HCT116 (cell line): ENCODE results near the gene SEBOX. TPM values are rescaled to one million over a fixed set of nuclear protein-coding genes. Genes with fewer than 3 reads are reported as not detected.

ENCODE experiments used
- ATAC-seq: fragments of 200-7000 bp; cut with Tn5 transposase; 2 replicates; pipeline ENCODE4 v1.9.1; 2020; ENCODE audit warnings: mild to moderate bottlenecking, moderate library complexity
- BruUV-seq: library from RNA; stranded (reverse); fragments of 400-500 nt; replicated peaks from 2 replicates; lab custom pipeline; 2021; lab: Mats Ljungman, UMichigan
- CTCF ChIA-PET: fragments of 300-600 bp; sonication (Branson Sonifier 250); formaldehyde crosslinking; loops from one replicate; lab custom pipeline; 2021; ENCODE audit warnings: antibody characterized with exemption; lab: Charles Lee
- POLR2A ChIA-PET: fragments of 300-600, 350-600 bp; sonication (Branson Sonifier 250); formaldehyde crosslinking; loops from one replicate; lab custom pipeline; 2021; ENCODE audit warnings: antibody characterized with exemption; lab: Charles Lee
- RAD21 ChIA-PET, 2 experiments: fragments of 300-600 bp; sonication (Branson Sonifier 250); formaldehyde crosslinking; loops; one replicate each; lab custom pipeline; 2023; ENCODE audit warnings: low total read pairs in 2 of 2; ENCODE audit not compliant: uncharacterized antibody in 2 of 2, unreplicated experiment in 2 of 2, low non-redundant PET in 1 of 2; lab: Charles Lee
- DNase-seq: peaks from one replicate; pipeline ENCODE4 v3.0.0-alpha.2; 2010; ENCODE audit warnings: low read depth, low spot score
- H2AFZ ChIP-seq: fragments of 200-600 bp; shearing (Covaris generic), sonication (generic); 2 replicates; pipeline ENCODE4 v1.6.1; 2017; ENCODE audit warnings: low read depth, mixed run types, mixed read lengths, antibody characterized with exemption, low read length; ENCODE audit not compliant: poor library complexity, severe bottlenecking
- H3K27ac ChIP-seq: 2 replicates; pipeline ENCODE4 v1.5.1; 2012; ENCODE audit warnings: low read depth, low read length
- H3K27me3 ChIP-seq: fragments of 200-600 bp; sonication (generic); 2 replicates; pipeline ENCODE4 v1.6.1; 2016; ENCODE audit warnings: mixed run types, low read length, mixed read lengths; ENCODE audit not compliant: insufficient read depth
- H3K36me3 ChIP-seq, 2 experiments: fragments of 200-500 bp in 1 of 2; fragments of 200-600 bp in 1 of 2; sonication (Bioruptor generic) in 1 of 2; sonication (generic) in 1 of 2; 2 replicates each; pipeline versions ENCODE4 v1.5.1 to v1.6.1; 2014 to 2016; ENCODE audit warnings: low read length in 2 of 2, inconsistent platforms in 1 of 2, mixed read lengths in 1 of 2, mixed run types in 1 of 2; ENCODE audit not compliant: insufficient read depth in 2 of 2, control insufficient read depth in 1 of 2
- H3K4me1 ChIP-seq, 2 experiments: fragments of 200-600 bp in 1 of 2; sonication (generic) in 1 of 2; 2 replicates each; pipeline versions ENCODE4 v1.5.1 to v1.6.1; 2012 to 2017; ENCODE audit warnings: low read length in 2 of 2, inconsistent platforms in 1 of 2, mild to moderate bottlenecking in 1 of 2, mixed read lengths in 1 of 2, mixed run types in 1 of 2, moderate library complexity in 1 of 2; ENCODE audit not compliant: insufficient read depth in 2 of 2, control insufficient read depth in 1 of 2
- H3K4me2 ChIP-seq: fragments of 200-600 bp; sonication (generic); 2 replicates; pipeline ENCODE4 v1.6.1; 2017; ENCODE audit warnings: mixed run types, low read length, mixed read lengths
- H3K4me3 ChIP-seq, 2 experiments: fragments of 200-600 bp in 1 of 2; sonication (generic) in 1 of 2; replicated peaks in 1 of 2; 2 replicates each; pipeline ENCODE4 v1.5.1; 2011 to 2016; ENCODE audit warnings: low read length in 2 of 2, control low read depth in 1 of 2, low read depth in 1 of 2, mild to moderate bottlenecking in 1 of 2, mixed read lengths in 1 of 2, mixed run types in 1 of 2
- H3K79me2 ChIP-seq: fragments of 200-600 bp; sonication (generic); 2 replicates; pipeline ENCODE4 v1.6.1; 2017; ENCODE audit warnings: mild to moderate bottlenecking, mixed run types, low read length, moderate library complexity, mixed read lengths; ENCODE audit not compliant: insufficient read depth
- H3K9ac ChIP-seq: fragments of 200-600 bp; sonication (generic); 2 replicates; pipeline ENCODE4 v1.6.1; 2016; ENCODE audit warnings: low read length, mixed read lengths
- H3K9me2 ChIP-seq: fragments of 200-600 bp; sonication (generic), shearing (Covaris generic); 2 replicates; pipeline ENCODE4 v1.6.1; 2017; ENCODE audit warnings: mixed run types, mild to moderate bottlenecking, moderate library complexity; ENCODE audit not compliant: insufficient read depth
- H3K9me3 ChIP-seq, 2 experiments: fragments of 200-500 bp in 1 of 2; fragments of 200-600 bp in 1 of 2; sonication (Bioruptor generic) in 1 of 2; sonication (generic) in 1 of 2; 2 replicates each; pipeline ENCODE4 v1.6.1; 2014 to 2017; ENCODE audit warnings: low read length in 2 of 2, mixed read lengths in 2 of 2, inconsistent platforms in 1 of 2, low read depth in 1 of 2, mild to moderate bottlenecking in 1 of 2, mixed run types in 1 of 2, moderate library complexity in 1 of 2; ENCODE audit not compliant: control insufficient read depth in 1 of 2, insufficient read depth in 1 of 2
- H4K20me1 ChIP-seq: fragments of 200-600 bp; sonication (generic), shearing (Covaris generic); 2 replicates; pipeline ENCODE4 v1.6.1; 2017; ENCODE audit warnings: mixed run types, mild to moderate bottlenecking, moderate library complexity; ENCODE audit not compliant: insufficient read depth
- CEBPB ChIP-seq: IDR thresholded peaks from 2 replicates; pipeline ENCODE4 v1.6.1; 2012; ENCODE audit warnings: low read depth
- EZH2phosphoT487 ChIP-seq: fragments of 200-600 bp; IDR thresholded peaks from 2 replicates; pipeline ENCODE4 v1.6.1; 2018; ENCODE audit warnings: antibody characterized with exemption, borderline replicate concordance
- FOSL1 ChIP-seq: IDR thresholded peaks from 2 replicates; pipeline ENCODE4 v1.6.1; 2012; ENCODE audit warnings: low read depth
- POLR2A ChIP-seq: IDR thresholded peaks from 2 replicates; pipeline ENCODE4 v1.7.0; 2011; ENCODE audit warnings: borderline replicate concordance; ENCODE audit not compliant: insufficient read depth, insufficient read length; ENCODE audit errors: extremely low read depth
- RAD21 ChIP-seq: IDR thresholded peaks from 2 replicates; pipeline ENCODE4 v1.6.1; 2012; ENCODE audit warnings: low read depth, mild to moderate bottlenecking
- SRF ChIP-seq: IDR thresholded peaks from 2 replicates; pipeline ENCODE4 v1.6.1; 2012; ENCODE audit warnings: low read depth
- TCF7L2 ChIP-seq: IDR thresholded peaks from 2 replicates; pipeline ENCODE4 v1.7.0; 2011; ENCODE audit warnings: borderline replicate concordance, inconsistent platforms; ENCODE audit not compliant: insufficient read depth, insufficient read length; ENCODE audit errors: extremely low read depth
- ZFX ChIP-seq: fragments of 450-650 bp; IDR thresholded peaks from 2 replicates; pipeline ENCODE4 v1.6.1; 2017
- ZNF274 ChIP-seq: fragments of 200-500 bp; sonication (Bioruptor generic); IDR thresholded peaks from 2 replicates; pipeline ENCODE4 v1.6.1; 2014; ENCODE audit warnings: mild to moderate bottlenecking, low read depth, low read length, inconsistent platforms
- intact Hi-C: fragments of 100-400 bp; cut with micrococcal nuclease; formaldehyde crosslinking; loops from 2 replicates; pipeline ENCODE4 v1.10.0; 2022
- total RNA-seq: library from RNA; stranded (reverse); gene quantifications from one replicate; pipeline ENCODE4 v1.2.1, GENCODE V29; 2021; ENCODE audit not compliant: unreplicated experiment
- TF ChIP-seq, protein P1 (sequence below): IDR thresholded peaks from 2 replicates; pipeline ENCODE4 v1.6.1; 2012
- TF ChIP-seq, protein P2 (sequence below), 3 experiments: fragments of 200-600 bp in 1 of 3; sonication (generic) in 1 of 3; IDR thresholded peaks in 2 of 3; conservative IDR thresholded peaks in 1 of 3; 2 replicates each; pipeline ENCODE4 v1.5.1; 2012 to 2017; ENCODE audit warnings: low read depth in 2 of 3, low read length in 2 of 3, antibody characterized with exemption in 1 of 3, borderline replicate concordance in 1 of 3, control low read depth in 1 of 3, mild to moderate bottlenecking in 1 of 3, mixed read lengths in 1 of 3, mixed run types in 1 of 3, moderate library complexity in 1 of 3; ENCODE audit not compliant: insufficient read depth in 1 of 3
- TF ChIP-seq, protein P3 (sequence below): IDR thresholded peaks from 2 replicates; pipeline ENCODE4 v1.6.1; 2012; ENCODE audit warnings: low read depth

The SEBOX gene
- total RNA-seq, 1 experiment from 2014 or later = not detected

DNA sequence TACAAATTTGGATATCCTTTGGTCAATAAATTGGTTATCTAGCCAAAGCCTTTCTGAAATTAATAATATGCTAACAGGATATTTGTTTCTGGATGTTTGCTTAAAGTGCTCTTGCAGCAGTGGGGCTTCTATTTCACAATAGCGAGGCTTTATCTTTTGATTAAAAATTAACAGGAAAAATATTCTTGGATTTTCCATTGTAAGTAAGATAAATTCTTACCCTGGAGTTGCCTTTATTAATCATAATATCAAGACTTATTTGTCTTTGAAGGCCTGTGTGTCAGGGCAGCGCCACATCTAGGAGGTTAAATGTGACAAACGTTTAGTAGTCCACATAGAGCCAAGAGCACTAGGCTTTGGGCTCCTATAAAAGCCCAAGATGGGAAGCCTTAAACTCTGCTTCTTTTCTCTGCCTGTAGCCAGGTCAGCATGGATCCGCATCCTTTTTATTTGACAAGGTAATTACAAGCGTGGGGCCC, 40.7 kb downstream of the SEBOX start (continued):
- TF ChIP-seq TCF7L2 (no peak), SRF (no peak), ZFX (no peak)
- TF ChIP-seq, protein P1, sequence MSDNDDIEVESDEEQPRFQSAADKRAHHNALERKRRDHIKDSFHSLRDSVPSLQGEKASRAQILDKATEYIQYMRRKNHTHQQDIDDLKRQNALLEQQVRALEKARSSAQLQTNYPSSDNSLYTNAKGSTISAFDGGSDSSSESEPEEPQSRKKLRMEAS = no peak
- TF ChIP-seq, protein P2, sequence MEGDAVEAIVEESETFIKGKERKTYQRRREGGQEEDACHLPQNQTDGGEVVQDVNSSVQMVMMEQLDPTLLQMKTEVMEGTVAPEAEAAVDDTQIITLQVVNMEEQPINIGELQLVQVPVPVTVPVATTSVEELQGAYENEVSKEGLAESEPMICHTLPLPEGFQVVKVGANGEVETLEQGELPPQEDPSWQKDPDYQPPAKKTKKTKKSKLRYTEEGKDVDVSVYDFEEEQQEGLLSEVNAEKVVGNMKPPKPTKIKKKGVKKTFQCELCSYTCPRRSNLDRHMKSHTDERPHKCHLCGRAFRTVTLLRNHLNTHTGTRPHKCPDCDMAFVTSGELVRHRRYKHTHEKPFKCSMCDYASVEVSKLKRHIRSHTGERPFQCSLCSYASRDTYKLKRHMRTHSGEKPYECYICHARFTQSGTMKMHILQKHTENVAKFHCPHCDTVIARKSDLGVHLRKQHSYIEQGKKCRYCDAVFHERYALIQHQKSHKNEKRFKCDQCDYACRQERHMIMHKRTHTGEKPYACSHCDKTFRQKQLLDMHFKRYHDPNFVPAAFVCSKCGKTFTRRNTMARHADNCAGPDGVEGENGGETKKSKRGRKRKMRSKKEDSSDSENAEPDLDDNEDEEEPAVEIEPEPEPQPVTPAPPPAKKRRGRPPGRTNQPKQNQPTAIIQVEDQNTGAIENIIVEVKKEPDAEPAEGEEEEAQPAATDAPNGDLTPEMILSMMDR (IDR thresholded peaks at IDR 0.05 in 2 of 3, conservative IDR thresholded peaks at IDR 0.05 in 1 of 3; ENCODE audit: borderline replicate concordance in 1 of 3, insufficient read depth in 1 of 3, low read depth in 2 of 3, low read length in 2 of 3) = no peak

DNA sequence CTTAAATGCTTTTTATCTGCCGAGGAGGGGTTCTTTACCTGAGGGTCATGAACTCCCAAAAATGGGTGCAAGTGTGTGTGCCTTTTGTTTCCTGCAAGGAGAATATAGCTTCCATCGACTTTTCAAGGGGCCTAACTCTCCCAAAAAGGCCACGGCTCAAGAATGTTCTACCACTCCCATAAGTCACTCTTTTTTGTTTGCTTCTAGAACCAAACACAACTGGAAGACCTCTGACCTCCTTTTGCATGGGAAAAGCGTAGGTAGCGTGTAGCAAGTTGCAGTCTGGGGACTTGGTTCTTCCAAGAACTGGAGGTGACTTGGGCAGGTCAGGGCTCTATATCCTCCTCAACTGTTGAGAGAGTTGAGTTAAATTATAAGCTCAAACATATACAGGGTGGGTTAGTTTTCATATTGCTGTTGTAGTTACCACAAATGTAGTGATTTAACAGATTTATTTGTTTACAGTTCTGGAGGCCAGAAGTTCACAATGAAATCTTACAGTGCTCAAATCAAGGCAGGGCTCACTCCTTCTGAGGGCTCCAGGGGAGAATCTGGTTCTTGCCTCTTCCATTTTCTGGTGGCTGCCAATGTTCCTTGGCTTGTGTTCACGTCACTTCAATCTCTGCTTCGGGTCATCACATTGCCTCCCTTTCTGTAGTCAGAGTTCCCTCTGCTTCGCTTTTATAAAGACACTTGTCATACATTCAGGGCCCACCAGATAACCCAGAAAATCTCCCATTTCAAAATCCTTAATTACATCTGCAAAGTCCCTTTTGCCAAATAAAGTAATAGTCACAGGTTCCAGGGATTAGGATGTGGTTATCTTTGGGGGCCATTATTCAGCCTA, 44.6 kb downstream of the SEBOX start:
- H3K9me2 ChIP-seq = no peaks in the 10 kb centered on the region
- DNase-seq (no peak), ATAC-seq (no peak)
- H3K27me3 ChIP-seq = no peaks in the 10 kb centered on the region
- ChIA-PET RAD21 (no interaction called here), CTCF (interaction anchor here (1.1 kb wide), 1 partner anchor 15 kb away, joined by 3 read pairs; the partner anchor contains the start of gene TNFAIP1), POLR2A (no interaction called here)
- BruUV-seq = no TSS peak
- peak overlapping the region; percentile 98 for H3K4me2 ChIP-seq
- peak overlapping the region; percentile 86 to 95 for H3K4me3 ChIP-seq
- no peak overlapping the region for H2AFZ ChIP-seq
- H3K27ac ChIP-seq = no peak overlapping the region
- peaks cover 0 to 6% of the 10 kb centered on the region in 2 experiments; a peak in 1 of 4 replicates for H3K36me3 ChIP-seq
- intact Hi-C loops = no loop called here
- H3K9me3 ChIP-seq = no peaks in the 10 kb centered on the region
- H3K79me2 ChIP-seq = peaks cover 64% of the 10 kb centered on the region
- peaks cover 12 to 26% of the 10 kb centered on the region in 2 experiments; a peak in 3 of 4 replicates for H3K4me1 ChIP-seq
- H4K20me1 ChIP-seq = no peaks in the 10 kb centered on the region
- H3K9ac ChIP-seq = peak overlapping the region; percentile 91
- TF ChIP-seq, protein P2 (IDR thresholded peaks at IDR 0.05 in 2 of 3, conservative IDR thresholded peaks at IDR 0.05 in 1 of 3; ENCODE audit: borderline replicate concordance in 1 of 3, insufficient read depth in 1 of 3, low read depth in 2 of 3, low read length in 2 of 3) = no peak
- TF ChIP-seq FOSL1 (no peak), EZH2phosphoT487 (no peak), ZNF274 (no peak), CEBPB (no peak), RAD21 (no peak), POLR2A (no peak)
- TF ChIP-seq, protein P1 = no peak
- TF ChIP-seq, protein P3, sequence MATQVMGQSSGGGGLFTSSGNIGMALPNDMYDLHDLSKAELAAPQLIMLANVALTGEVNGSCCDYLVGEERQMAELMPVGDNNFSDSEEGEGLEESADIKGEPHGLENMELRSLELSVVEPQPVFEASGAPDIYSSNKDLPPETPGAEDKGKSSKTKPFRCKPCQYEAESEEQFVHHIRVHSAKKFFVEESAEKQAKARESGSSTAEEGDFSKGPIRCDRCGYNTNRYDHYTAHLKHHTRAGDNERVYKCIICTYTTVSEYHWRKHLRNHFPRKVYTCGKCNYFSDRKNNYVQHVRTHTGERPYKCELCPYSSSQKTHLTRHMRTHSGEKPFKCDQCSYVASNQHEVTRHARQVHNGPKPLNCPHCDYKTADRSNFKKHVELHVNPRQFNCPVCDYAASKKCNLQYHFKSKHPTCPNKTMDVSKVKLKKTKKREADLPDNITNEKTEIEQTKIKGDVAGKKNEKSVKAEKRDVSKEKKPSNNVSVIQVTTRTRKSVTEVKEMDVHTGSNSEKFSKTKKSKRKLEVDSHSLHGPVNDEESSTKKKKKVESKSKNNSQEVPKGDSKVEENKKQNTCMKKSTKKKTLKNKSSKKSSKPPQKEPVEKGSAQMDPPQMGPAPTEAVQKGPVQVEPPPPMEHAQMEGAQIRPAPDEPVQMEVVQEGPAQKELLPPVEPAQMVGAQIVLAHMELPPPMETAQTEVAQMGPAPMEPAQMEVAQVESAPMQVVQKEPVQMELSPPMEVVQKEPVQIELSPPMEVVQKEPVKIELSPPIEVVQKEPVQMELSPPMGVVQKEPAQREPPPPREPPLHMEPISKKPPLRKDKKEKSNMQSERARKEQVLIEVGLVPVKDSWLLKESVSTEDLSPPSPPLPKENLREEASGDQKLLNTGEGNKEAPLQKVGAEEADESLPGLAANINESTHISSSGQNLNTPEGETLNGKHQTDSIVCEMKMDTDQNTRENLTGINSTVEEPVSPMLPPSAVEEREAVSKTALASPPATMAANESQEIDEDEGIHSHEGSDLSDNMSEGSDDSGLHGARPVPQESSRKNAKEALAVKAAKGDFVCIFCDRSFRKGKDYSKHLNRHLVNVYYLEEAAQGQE = no peak
